Glutamatergic neuron (in vitro differentiated cells): ENCODE data around the gene CXXC1. TPM values are rescaled to one million over a fixed set of nuclear protein-coding genes. Genes with fewer than 3 reads are reported as not detected.

ENCODE experiments used
- DNase-seq: peaks from one replicate; pipeline ENCODE4 v3.0.0; 2022
- H3K27ac Mint-ChIP-seq: one replicate; pipeline ENCODE4 v1.8.0; 2020; ENCODE audit warnings: mild to moderate bottlenecking, mixed read lengths, inconsistent platforms; ENCODE audit not compliant: unreplicated experiment
- H3K27me3 Mint-ChIP-seq: one replicate; pipeline ENCODE4 v1.8.0; 2020; ENCODE audit warnings: mild to moderate bottlenecking, moderate library complexity, mixed read lengths, inconsistent platforms; ENCODE audit not compliant: unreplicated experiment
- H3K36me3 Mint-ChIP-seq: one replicate; pipeline ENCODE4 v1.8.0; 2020; ENCODE audit warnings: mild to moderate bottlenecking, mixed read lengths, inconsistent platforms; ENCODE audit not compliant: unreplicated experiment
- H3K4me1 Mint-ChIP-seq: one replicate; pipeline ENCODE4 v1.8.0; 2020; ENCODE audit warnings: mild to moderate bottlenecking, low read depth, mixed read lengths, inconsistent platforms; ENCODE audit not compliant: unreplicated experiment
- H3K4me3 Mint-ChIP-seq: one replicate; pipeline ENCODE4 v1.8.0; 2020; ENCODE audit warnings: mild to moderate bottlenecking, mixed read lengths, inconsistent platforms; ENCODE audit not compliant: unreplicated experiment
- H3K9me3 Mint-ChIP-seq: one replicate; pipeline ENCODE4 v1.8.0; 2020; ENCODE audit warnings: mild to moderate bottlenecking, moderate library complexity, mixed read lengths, inconsistent platforms; ENCODE audit not compliant: unreplicated experiment
- CTCF ChIP-seq: fragments of 200-600 bp; sonication (generic); IDR thresholded peaks from one replicate; pipeline ENCODE4 v1.5.0; 2021; ENCODE audit not compliant: partially characterized antibody, unreplicated experiment
- long read RNA-seq: library from polyadenylated mRNA; unstranded; transcript quantifications from one replicate; pipeline ENCODE4 v2.0.0, GENCODE V29; 2020; ENCODE audit not compliant: unreplicated experiment
- total RNA-seq: library from RNA; stranded (reverse); fragmentation: NEBNext Ultra II Directional; extraction: Animal tissue kit (Norgen Biotek cat#: 25700); gene quantifications from one replicate; pipeline ENCODE4 v1.2.1, GENCODE V29; 2021; ENCODE audit not compliant: unreplicated experiment

CXXC1 gene
- 66.3 TPM for total RNA-seq
- long read RNA-seq, transcript CXXC1-201 (15 exons, 2,936 nt): major isoform, 12 of 14 reads
- long read RNA-seq, partial matches to known transcripts: 1 of 14 reads
- long read RNA-seq, other reads (novel, unspliced or antisense): 0 of 14 reads

DNA sequence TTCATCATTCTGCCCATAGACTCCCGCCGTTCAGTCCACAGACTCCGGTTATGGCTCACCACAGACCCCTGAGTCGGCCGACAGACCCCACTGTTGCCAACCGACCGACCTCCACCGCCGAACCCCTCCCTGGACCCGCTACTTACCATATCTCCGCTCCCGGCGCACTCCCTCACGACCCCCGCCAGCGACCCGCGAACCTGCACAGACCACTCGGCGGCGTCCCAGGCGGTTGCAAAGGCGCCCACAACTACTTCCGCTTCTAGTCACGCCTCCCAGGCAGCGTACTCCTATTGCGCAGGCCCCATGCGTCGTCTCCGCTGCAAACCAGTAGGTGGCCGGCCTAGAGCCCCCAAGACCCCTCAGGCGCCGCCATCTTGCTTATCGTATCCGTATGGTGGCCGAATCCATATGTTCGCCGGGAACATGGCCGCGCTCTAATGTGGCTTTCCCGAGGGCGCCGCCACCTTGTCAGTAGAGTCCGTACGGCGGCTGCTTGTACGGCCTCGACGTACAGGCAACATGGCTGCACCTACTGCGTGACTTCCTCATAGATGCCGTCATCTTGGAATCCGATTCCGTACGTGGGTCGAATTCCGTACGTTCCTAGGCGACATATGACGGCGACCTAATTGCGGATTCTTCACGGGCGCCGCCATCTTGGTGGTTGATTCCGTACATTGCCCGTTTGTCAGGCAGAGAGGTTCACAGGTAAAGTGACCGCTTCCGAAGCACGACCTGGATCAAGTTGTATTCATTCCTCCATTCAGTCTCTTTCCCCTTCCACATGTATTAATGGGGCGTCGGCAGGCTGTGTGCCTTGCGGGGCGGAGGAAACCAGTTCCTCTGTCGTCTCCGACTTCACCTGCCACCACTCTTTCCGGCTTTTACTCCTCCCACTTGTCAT lies at the start of gene CXXC1:
CXXC1 (minus strand) TSS at position 252 of the 907 bp plus-strand sequence; CDS start at position 149, 103 bp downstream.
- DNase-seq: peak; percentile 98
- Mint-ChIP-seq H3K27me3 (peaks cover 18% of the 10 kb centered on the region), H3K4me3 (peak within 1 kb of the TSS; percentile 99), H3K36me3 (peaks cover 4% of the 10 kb centered on the region), H3K4me1 (peaks cover 6% of the 10 kb centered on the region), H3K9me3 (peaks cover 22% of the 10 kb centered on the region), H3K27ac (peak within 1 kb of the TSS; percentile 89)
- peak; percentile 79 for TF ChIP-seq CTCF

GRCh38 chr18:50334546-50335152 lies 47.2 kb upstream of the CXXC1 start:
- Mint-ChIP-seq H3K27ac (no peak overlapping the region), H3K27me3 (no peaks in the 10 kb centered on the region), H3K4me1 (no peaks in the 10 kb centered on the region), H3K4me3 (no peak overlapping the region), H3K36me3 (no peaks in the 10 kb centered on the region), H3K9me3 (no peaks in the 10 kb centered on the region)
- no peak for DNase-seq
- TF ChIP-seq CTCF: no peak

GRCh38 chr18:50331691-50332090 lies 44.2 kb upstream of the CXXC1 start:
- no peak for DNase-seq
- H3K36me3 Mint-ChIP-seq: no peaks in the 10 kb centered on the region
- H3K4me1 Mint-ChIP-seq: no peaks in the 10 kb centered on the region
- no peak overlapping the region for H3K27ac Mint-ChIP-seq
- no peaks in the 10 kb centered on the region for H3K27me3 Mint-ChIP-seq
- H3K4me3 Mint-ChIP-seq: no peak overlapping the region
- H3K9me3 Mint-ChIP-seq: no peaks in the 10 kb centered on the region
- TF ChIP-seq CTCF: no peak

GRCh38 chr18:50330176-50330575 lies 42.7 kb upstream of the CXXC1 start:
- no peak for DNase-seq
- Mint-ChIP-seq H3K27me3 (peaks cover 2% of the 10 kb centered on the region), H3K4me3 (no peak overlapping the region), H3K4me1 (no peaks in the 10 kb centered on the region), H3K9me3 (no peaks in the 10 kb centered on the region), H3K27ac (no peak overlapping the region), H3K36me3 (peaks cover 4% of the 10 kb centered on the region)
- TF ChIP-seq CTCF: no peak

GRCh38 chr18:50327983-50328382 lies 40.5 kb upstream of the CXXC1 start:
- Mint-ChIP-seq H3K27me3 (peaks cover 2% of the 10 kb centered on the region), H3K4me3 (no peak overlapping the region), H3K9me3 (no peaks in the 10 kb centered on the region), H3K4me1 (no peaks in the 10 kb centered on the region), H3K27ac (no peak overlapping the region), H3K36me3 (peaks cover 4% of the 10 kb centered on the region)
- no peak for TF ChIP-seq CTCF
- no peak for DNase-seq
